NCI-H82 (cell line): ENCODE results near the gene DNMT3A.

ENCODE experiments used
- DNase-seq: peaks from one replicate; lab custom pipeline; 2025; lab: John Stamatoyannopoulos, UW

The DNMT3A gene

DNA sequence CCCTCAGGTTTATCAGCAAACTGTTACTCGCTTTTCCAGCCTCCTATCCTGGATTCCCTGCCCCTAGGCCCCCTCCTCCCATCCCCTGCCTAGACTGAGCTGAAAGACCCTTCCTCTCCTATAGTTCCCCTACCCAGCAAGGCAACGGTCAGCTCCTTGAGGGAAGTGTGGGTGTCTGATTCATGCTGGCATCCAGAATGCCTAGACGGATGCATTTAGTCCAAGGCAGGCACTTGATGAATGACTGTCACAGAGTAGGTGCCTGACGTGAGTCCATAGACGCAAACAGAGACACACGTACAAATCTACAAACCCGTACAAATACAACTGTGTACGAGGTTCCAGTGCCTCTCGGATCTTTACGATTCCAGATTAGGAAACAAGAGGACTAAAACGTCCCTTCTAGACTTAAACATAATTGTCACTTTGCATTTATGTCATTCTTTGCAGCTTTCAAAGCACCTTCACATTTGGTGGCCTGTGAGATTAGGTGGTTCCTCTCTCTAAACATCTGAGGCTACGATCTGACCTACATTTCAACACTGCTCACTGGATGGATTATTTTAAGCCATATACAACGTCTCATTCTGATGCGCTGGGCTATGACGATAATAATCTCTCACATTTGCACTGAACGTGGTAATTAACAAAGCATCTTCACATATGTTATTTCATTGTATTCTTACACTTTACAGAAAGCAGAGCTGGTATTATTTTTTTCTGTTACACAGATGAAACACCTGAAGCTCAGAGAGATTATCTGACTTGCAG is 36.7 kb downstream of the DNMT3A start:
- peak; percentile 47 for DNase-seq

DNA sequence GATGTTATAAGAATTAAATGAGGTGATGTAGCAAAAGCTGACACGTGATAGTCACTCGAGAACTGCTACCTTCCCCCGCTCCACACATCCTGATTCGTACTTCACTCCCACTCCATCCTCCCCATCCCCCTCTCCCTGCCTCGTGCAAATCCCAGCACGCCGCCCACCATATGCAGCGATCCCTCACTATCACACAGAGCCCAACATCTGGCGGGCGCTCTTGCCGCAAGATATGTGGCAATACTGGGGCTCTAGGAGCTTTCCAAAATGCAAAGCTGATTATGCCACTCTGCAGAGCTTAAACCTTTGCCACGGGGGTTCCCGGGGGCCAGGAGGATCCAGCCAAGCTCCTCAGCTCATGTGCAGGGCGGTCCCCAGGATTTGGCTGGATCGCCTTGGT is 37.4 kb downstream of the DNMT3A start:
- peak; percentile 82 for DNase-seq

DNA sequence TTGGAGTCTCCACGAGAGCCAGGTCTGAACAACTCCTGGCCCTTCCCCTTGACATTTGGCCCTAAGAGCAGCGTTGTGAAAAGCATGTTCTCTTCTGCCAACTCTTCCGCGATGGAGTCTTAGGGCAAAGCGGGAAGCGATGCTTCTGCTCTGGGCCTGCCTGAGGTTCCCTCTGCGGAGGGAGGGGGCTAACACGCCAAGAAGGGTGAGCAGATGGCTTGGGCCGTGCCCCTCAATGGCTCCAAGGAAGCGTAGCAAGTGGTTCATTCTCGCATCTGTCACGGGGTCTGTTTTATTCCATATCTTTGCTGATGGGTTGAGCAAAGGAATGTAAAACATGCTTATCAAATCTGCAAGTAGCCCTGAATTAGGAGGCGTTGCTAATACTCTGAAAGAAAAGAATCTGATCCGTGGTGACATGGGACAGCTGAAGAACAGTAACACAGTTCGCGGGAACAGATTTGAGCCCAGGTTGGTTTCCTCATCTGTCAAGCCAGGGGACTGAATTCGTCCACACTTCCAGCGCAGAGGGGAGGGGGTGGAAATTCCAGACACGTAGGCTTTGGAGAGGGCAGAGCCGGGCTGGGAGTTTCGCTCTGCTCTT is 38.0 kb downstream of the DNMT3A start:
- peak; percentile 87 for DNase-seq

DNA sequence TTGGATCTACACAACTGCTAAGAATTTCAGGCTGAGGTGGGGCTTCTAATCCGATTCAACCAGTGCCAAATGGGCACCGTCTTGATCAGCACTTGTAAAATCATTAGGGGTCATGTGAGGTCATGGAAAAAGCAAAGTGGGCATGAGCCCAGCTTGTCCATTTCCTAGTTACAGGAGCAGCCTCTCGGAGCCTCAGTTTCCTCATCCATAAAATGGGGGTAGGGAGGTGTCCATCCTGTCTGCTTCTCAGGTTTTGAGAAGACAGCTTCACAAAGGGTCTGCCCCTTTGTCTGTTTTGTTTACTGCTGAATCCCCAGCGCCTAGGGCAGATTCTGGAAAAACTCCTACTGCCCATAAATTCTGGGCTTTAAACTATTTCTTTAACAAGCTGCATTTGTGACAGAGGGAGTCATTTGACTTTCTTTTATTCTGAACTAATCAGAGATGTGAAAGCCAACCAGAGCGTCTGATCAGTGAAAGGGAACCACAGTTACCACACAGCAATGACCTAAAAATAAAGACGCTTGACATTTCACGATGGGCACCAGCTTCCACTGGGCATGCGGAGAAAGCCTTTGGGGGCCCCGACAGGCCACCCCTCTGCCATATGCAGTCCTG is 38.9 kb downstream of the DNMT3A start:
- no peak for DNase-seq

DNA sequence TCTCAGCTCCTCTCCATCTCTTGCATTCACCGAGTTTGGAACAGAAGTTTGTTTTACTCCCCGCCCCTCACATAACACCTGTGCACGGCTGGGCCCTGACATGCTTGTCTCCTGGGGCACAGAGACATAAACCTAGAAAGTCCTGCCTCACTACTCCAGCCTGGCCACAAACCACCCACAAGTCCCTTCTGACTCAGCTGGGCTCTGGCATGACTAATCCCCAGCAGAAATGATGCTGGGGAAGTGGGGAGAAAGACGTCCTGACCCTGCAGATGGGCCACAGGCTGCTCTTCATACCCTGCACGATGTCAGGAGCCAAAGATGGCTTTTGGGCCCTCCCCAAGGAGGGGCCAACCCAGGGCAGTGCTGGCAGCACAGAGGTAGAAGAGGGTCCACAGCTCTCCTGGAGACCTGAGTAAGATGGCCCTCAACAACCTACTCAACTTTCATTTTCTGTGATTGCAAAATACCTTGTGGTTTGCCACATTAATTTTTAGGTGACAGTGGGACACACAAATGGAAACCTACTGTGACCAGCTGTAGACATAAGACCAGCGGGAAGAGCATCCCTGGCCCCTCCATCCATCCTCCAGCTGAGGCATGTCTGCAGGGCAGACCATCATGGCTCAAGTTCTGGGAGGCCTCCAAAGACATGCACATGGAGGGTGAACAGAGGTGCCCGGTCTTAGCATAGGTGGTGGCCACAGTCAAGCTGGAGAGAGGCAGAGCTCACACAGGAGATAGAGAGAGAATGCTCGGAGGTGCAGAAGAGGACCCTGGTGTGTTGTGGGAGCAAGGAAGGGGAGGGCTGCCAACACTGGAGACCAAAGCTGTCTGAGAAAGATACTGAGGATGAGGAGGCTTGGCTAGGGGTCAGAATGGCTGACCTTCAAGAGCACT is 40.0 kb downstream of the DNMT3A start:
- DNase-seq = no peak

DNA sequence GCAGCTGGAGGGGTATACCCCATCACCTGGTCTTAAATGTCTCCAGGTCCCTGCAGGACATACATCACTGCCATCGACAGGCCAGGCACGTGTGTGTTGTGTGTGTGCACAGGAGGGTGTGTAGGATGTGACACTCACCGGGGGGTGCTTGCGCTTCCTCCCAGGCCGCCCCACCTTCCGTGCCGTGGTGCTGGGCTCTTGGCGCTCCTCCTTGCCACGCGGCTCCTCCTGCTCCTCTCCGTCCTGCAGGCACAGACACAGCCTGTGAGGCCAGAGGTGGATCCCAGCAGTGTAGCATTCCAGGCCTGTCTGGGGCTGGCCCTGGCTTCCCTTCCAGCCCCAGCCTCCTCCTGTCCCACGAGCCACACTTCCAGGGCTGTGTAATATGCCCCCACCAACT is 41.7 kb downstream of the DNMT3A start:
- no peak for DNase-seq

DNA sequence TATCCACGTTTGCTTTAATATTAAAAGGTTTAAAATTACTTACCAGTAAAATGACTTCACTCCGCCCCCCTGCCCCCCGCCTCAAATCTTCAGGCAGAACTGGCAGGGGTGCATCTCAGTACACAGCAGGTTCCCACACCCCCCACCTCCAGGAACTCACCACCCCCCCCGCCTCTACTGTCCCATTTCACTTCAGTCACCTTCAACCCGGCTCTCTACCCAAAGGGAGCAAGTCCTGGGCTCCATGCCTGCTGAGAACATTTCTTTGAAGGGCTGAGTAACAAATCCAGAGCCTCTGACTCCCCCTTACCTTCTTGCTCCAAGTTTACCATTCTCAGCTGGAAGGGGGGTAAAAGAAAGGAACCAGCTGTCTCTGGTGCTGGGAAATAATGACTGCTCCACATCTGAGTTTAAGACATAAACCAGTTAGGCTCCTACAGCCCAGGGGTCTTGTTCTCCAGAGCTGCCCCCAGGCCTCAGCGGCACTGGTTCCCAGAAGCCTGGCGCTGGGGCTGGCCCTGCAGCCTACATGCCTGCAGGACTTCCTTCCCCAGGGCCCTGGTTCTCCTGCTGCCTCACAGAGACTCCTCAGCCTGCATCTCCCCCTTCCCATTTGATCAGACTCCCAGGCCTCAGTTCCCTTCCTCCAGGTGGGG is 42.8 kb downstream of the DNMT3A start:
- DNase-seq = no peak

DNA sequence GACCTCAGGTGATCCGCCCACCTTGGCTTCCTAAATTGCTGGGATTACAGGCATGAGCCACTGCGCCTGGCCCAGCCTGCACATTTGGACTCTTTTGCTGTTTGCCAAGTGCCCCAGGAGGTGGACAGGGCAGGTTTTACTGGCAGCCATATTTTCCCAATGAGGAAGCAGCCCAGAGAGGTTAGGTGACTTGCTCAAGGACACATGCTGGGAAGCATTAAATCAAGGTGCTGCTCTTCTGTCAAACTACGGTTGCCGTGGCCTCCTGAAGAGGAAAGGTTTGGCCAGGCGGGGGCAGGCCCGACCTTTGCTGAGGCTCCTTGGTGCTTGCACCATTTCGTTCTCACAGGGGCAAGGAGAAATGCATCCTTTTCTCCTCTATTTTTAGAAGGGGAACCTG is 44.0 kb downstream of the DNMT3A start:
- DNase-seq = peak; percentile 36

DNA sequence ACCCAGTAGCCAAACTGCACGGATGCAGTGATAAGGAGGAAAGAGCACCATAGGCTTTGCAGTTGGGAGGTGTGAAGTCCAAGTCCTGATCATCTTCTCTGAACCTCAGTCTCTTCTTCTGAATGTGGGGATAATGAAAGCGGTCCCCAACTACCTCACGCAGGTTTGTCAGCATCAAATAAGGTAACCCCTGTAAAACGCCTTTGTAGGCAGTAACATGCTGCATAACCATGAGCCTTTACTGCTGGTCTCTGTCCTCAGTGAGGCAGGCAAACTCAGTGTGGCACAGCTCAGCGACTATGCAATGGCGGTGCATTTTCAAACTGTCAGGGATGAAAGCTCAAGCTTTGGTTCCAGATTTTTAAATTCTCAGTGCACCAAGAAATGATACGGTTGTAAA is 46.1 kb downstream of the DNMT3A start:
- DNase-seq = no peak

DNA sequence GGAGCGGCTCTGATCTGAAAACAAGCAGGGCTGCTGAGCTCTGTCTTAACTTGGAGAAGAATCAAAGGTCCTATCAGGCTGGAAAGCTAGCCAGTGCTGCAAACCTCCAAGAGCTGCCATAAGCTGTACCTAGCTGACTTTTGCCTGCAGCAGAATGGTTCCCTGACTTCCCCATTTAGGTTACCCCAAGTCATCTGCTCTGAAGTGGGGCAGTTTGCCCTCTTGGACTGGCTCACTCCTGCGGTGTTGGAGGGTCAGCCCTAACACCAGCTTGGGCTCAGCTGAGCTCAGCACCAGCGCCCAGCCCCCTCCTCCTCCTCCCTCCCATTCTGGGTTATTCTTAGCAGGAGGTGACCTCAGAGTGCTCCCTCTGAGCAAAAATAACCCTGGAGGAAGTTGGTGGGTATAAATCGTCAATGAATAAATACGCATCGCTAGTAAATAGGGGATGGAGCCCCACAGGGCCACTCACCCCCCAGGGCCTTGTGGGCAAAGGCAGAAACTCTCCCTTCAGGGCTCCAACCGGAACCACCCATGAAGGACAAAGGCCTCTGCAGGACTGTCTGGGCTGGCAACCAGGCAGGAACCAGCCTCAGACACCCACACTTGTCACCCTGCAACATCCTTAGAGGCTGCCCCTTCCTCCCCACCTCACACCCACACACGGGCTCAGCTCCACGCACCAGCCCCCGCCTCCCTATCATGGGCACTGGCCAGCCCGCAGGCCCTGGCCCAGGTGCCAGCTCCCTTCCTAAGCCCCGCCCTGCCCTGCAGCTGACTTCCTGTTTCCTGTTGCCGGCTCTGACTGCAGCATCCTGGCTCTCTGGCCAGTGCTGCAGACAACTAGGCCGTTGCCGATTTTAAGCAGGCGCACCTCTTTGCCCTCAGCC is 46.9 kb downstream of the DNMT3A start:
- DNase-seq = no peak

DNA sequence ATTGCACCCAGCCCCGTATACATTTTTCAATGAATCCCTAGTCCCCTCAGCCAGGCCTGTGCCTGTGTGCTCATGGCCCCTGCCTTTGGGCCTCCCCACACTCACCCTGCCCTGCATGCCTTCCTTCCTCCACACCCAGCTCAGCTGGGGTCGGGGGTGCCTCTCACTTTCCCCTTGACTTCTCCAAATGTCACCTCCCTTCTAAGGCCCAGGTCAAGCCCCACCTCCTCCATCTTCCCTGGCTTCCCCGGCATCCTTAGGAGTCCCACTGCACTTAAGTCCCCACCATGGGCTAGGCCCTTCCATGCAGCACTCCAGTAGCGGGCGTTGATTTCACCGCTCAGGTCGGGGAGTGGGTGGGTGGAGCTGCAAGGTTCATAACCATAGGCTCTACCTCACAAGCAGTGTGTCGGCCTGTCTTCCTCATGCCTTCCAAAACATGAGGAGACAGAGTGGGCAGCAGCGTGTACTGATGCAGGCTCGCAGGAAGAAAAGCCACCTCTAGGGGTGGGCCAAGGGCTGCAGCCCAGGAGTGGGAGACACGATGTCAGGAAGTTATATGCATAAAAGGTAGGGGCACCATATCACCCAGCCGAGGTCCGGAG is 47.7 kb downstream of the DNMT3A start:
- no peak for DNase-seq

DNA sequence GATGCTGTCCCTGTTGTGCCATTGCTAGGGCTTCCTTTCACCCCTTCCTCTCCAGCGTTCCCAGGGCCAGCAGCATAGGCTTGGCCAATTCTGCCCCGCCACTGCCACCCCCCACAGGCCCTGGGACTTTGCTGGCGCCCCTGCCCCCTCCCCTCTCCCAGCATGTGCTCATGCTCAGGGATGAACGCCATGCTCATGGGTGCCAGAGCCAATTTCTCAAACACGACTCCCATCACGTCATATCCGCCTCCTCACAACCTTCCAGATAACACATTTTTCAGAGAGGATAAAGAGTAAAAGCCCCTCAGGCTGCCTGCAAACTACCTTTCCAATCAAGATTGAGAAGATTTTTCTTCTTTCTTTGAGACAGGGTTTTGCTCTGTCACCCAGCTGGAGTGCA is 48.6 kb downstream of the DNMT3A start:
- DNase-seq = peak; percentile 44

DNA sequence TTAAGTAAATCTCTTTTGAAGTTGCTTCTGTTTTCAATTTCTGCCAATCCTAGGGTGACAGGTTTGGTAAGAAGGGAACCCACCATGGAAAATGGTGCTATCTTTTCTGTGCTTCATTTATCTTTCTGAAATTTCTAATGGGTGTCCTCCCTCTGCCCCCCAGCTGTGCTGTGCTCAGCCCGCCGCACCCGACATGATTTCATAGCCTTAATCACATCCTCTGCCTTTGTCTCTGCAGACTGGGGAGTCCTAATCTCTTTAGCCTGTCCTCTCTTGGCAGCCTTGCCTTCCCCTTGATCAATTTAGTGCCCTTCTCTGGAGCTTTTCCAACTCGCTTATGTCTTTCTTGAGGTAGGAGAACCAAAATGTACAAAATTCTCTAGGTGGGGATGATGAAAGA is 49.3 kb downstream of the DNMT3A start:
- peak; percentile 79 for DNase-seq

DNA sequence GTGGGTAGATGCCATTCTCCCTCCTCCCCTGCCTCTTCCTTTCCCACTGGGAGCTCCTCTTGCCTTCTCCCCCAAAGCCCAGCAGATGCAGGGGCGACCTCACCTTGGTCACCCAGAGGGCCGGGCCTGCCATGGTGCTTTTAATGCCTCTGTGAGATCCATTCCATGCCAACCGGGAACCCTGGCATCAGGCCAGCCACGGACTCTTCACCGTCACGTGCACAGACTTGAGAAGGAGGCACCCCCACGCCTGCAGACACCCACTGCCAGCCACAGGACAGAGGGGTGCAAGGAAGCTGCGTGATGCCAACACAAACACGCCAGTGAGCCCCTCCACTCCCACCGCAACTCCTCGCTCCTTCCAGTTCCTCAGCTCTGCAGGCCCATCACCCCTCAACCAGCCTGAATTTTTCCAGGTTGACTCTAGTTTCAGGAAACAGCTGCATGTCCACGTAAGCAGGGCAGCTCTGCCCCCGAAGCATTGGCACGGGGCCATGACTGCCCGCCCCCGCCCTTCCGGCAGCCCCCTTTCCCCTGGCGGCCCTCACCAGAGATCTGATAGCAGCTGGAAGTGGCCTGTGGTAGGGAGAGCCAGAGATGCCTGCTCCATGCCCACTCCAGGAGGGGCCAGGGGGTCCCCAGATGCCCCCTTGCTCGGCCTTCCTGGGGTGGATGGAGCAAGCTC is 50.8 kb downstream of the DNMT3A start:
- DNase-seq = no peak

DNA sequence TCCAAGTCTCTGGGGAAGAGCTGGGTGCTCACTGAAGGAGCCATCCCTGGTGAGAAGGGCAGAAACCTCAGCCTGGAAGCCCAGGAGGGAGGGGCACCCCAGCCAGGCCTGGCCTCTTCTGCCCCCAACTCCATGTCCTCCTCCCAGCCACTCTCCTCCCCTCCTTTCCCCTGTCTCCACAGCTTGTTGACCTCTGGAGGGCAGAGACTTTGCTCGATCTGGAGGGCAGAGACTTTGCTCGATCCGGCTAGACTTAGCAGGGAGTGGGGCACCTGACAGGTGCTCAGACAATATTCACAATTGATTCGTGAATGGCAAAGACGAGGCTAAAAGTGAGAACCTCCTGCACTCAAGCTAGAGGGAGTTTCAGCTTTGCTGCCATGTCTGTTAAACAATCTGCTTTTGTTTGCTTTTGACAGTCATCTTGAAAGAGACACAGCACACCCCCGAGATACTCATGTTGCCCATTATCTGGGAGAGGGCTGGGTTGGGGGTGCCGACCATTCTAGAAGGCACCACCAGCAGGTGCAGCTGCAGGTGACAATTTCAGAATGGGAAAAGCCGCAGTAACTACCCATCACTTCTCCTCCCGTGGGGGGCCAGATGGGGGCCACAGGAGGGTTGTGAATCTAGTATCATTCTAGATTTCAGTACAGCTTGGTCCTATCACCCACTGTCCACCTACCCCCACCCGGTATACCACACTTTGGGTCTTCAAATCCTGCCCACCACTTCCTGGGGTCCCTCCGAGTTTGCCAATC is 54.8 kb downstream of the DNMT3A start:
- no peak for DNase-seq

DNA sequence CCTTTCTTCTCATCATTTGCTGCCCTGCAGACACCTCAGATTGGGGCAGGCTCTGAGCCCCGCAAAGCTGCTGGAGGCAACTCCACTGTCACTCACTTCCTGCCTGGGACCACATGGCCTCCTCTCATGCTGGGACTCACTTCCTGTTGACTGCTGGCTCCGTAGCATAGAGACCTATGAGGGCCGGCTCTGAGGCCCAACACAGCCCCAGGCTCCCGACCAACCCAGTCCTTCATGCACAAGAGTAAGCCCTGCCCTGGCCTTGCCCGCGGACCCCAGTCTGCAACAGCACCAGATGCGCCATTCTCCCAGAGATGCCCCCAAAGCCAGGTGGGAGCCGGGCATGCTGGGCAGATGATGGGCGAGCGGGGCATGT is 55.7 kb downstream of the DNMT3A start:
- no peak for DNase-seq

DNA sequence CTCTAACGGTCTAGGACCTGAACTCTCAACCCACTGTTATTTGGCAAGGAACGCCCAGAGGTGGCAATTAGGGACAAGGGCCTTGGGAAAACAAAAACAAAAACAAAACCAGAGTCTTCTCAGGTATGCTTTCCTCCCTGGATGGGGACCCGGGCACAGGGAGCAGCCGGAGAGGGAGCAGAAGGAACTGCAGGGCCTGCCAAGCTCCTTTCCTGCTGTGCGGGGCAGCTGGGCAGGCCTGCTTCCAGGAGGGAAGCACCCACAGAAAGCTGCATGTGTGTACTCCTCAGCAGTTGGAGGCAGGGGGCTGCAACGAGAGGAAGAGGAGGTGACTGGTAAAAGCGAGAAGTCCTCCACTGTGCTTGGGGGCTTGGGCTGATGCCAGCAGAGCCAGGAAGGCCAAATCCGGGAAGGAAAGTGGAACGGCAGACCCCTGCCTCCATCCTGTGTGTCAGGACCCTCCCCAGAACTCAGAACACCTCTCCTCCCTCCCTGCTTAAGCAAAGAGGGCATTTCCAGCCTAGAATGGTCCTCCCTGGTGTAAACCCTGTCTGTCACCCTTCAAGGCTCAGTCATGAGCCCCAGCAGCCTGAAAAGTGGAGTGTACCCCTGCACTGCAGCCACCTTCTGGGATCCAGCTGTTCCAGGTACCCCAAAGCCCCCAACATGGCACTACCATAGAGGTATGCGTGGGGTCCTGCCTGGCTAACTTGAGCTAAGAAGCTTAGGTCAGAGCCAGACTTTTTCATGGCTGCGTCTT is 56.3 kb downstream of the DNMT3A start:
- no peak for DNase-seq

DNA sequence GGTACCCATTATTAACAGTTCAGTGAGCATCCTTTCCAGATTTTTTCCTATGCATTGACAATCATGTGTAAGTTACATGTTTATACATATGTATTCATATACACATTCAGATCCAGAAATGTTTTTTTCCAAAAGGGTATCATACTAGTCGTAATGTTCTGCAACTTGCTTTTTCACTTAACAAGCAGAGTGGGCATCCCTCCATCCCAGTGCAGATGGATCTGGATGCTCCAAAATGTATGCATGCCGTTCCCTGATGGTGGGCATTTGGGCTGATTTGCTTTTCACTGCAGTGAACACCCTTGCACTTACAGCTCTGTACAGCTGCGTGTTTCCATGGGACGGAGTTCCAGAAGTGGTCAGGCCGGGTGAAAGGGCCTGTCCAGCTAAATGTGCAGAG is 57.0 kb downstream of the DNMT3A start:
- no peak for DNase-seq
